ENCODE results near the gene GRID1. TPM values are rescaled to one million over a fixed set of nuclear protein-coding genes. Genes with fewer than 3 reads are reported as not detected.

Gene GRID1
- total RNA-seq, 1 experiment from 2014 or later: 0.37 TPM

- TF ChIP-seq E2F4 (CRISPR knock-in tag; IDR thresholded peaks at IDR 0.05; ENCODE audit: borderline replicate concordance, low read depth) (no peak), ZSCAN18 (CRISPR knock-in tag; IDR thresholded peaks at IDR 0.05) (no peak), ELF4 (CRISPR knock-in tag; IDR thresholded peaks at IDR 0.05; ENCODE audit: low read depth) (no peak), ATF2 (CRISPR knock-in tag; IDR thresholded peaks at IDR 0.05; ENCODE audit: borderline replicate concordance, low read depth) (no peak), ZNF532 (CRISPR knock-in tag; IDR thresholded peaks at IDR 0.05; ENCODE audit: borderline replicate concordance) (no peak), HMGXB4 (CRISPR knock-in tag; IDR thresholded peaks at IDR 0.05) (no peak)
- no peak for DNase-seq (ENCODE audit: low spot score)
- no peak for ATAC-seq
- Mint-ChIP-seq H3K36me3 (no peaks in the 10 kb centered on the region), H3K9me3 (0 out of 2 replicates have a peak, but pooled peaks cover 4% of the 10 kb centered on the region), H3K4me1 (no peaks in the 10 kb centered on the region), H3K27me3 (ENCODE audit: low read depth) (no peaks in the 10 kb centered on the region), H3K4me3 (no peak overlapping the region), H3K27ac (no peak overlapping the region)
- POLR2A ChIA-PET: no interaction called here
- CTCF ChIA-PET: interaction anchor here (1.5 kb wide), 1 partner anchor 319 kb away, joined by 3 read pairs; no protein-coding TSS in a partner anchor
These were observed 261.0 kb downstream of the GRID1 start for GRCh38 chr10:86105640-86106039.

GRCh38 chr10:86105181-86105580 lies 261.4 kb downstream of the GRID1 start:
- DNase-seq (ENCODE audit: low spot score) (no peak), ATAC-seq (no peak)
- H3K4me1 Mint-ChIP-seq: no peaks in the 10 kb centered on the region
- 0 out of 2 replicates have a peak, but pooled peaks cover 4% of the 10 kb centered on the region for H3K9me3 Mint-ChIP-seq
- no peak overlapping the region for H3K4me3 Mint-ChIP-seq
- CTCF ChIA-PET: interaction anchor here (1.5 kb wide), 1 partner anchor 319 kb away, joined by 3 read pairs; no protein-coding TSS in a partner anchor
- H3K27me3 Mint-ChIP-seq (ENCODE audit: low read depth): no peaks in the 10 kb centered on the region
- H3K36me3 Mint-ChIP-seq: no peaks in the 10 kb centered on the region
- no peak overlapping the region for H3K27ac Mint-ChIP-seq
- POLR2A ChIA-PET: no interaction called here
- no peak for TF ChIP-seq JAZF1 (CRISPR knock-in tag; IDR thresholded peaks at IDR 0.05)
- TF ChIP-seq ERG (CRISPR knock-in tag; IDR thresholded peaks at IDR 0.05): no peak
- no peak for TF ChIP-seq ELF4 (CRISPR knock-in tag; IDR thresholded peaks at IDR 0.05; ENCODE audit: low read depth)
- no peak for TF ChIP-seq ZNF416 (CRISPR knock-in tag; IDR thresholded peaks at IDR 0.05)
- TF ChIP-seq ZNF281 (CRISPR knock-in tag; IDR thresholded peaks at IDR 0.05): no peak
- no peak for TF ChIP-seq ATF2 (CRISPR knock-in tag; IDR thresholded peaks at IDR 0.05; ENCODE audit: borderline replicate concordance, low read depth)
- TF ChIP-seq ZNF219 (CRISPR knock-in tag; IDR thresholded peaks at IDR 0.05; ENCODE audit: borderline replicate concordance): no peak
- TF ChIP-seq KAT7 (CRISPR knock-in tag; IDR thresholded peaks at IDR 0.05; ENCODE audit: borderline replicate concordance): no peak
- no peak for TF ChIP-seq CDX4 (CRISPR knock-in tag; IDR thresholded peaks at IDR 0.05; ENCODE audit: borderline replicate concordance)
- no peak for TF ChIP-seq NFYB (CRISPR knock-in tag; conservative IDR thresholded peaks at IDR 0.05; ENCODE audit: low read depth)

All from WTC11 (cell line).